RWPE2 (cell line): ENCODE results near the gene SH2D3C.
"Not testable (repeated sequence)": the region's sequence is repeated elsewhere in the genome, so short reads cannot be mapped to it uniquely, and the experiment has no call there.

Experiments
- ATAC-seq: fragments of 200-7000 bp; cut with Tn5 transposase; 3 replicates; pipeline ENCODE4 v1.9.1; 2021; ENCODE audit warnings: low read depth
- DNase-seq: peaks from one replicate; pipeline ENCODE4 v3.0.0-alpha.2; 2020; ENCODE audit warnings: low spot score
- H3K27ac ChIP-seq: fragments of 450-650 bp; 2 replicates; pipeline ENCODE4 v1.5.1; 2017; ENCODE audit warnings: mild to moderate bottlenecking; ENCODE audit not compliant: poor library complexity, severe bottlenecking
- H3K27me3 ChIP-seq: fragments of 250-450 bp; sonication (Bioruptor Pico); 2 replicates; pipeline ENCODE4 v1.5.1; 2021; ENCODE audit warnings: mild to moderate bottlenecking, moderate library complexity; ENCODE audit not compliant: insufficient read depth, poor library complexity, severe bottlenecking
- H3K36me3 ChIP-seq: fragments of 250-450 bp; sonication (Bioruptor Pico); 2 replicates; pipeline ENCODE4 v1.5.1; 2020; ENCODE audit warnings: low read depth, mild to moderate bottlenecking, moderate library complexity
- H3K4me1 ChIP-seq: fragments of 250-450 bp; sonication (Bioruptor Pico); 2 replicates; pipeline ENCODE4 v1.5.1; 2021; ENCODE audit warnings: mild to moderate bottlenecking, moderate library complexity; ENCODE audit not compliant: insufficient read depth, poor library complexity, severe bottlenecking
- H3K4me3 ChIP-seq: fragments of 250-450 bp; sonication (Bioruptor Pico); 2 replicates; pipeline ENCODE4 v1.5.1; 2021; ENCODE audit warnings: mild to moderate bottlenecking, moderate library complexity; ENCODE audit not compliant: severe bottlenecking
- H3K9me3 ChIP-seq: fragments of 250-450 bp; sonication (Bioruptor Pico); 2 replicates; pipeline ENCODE4 v1.5.1; 2021; ENCODE audit warnings: mild to moderate bottlenecking, moderate library complexity; ENCODE audit not compliant: severe bottlenecking
- CTCF ChIP-seq: fragments of 450-650 bp; IDR thresholded peaks from one replicate; pipeline ENCODE4 v1.5.1; 2017; ENCODE audit warnings: mild to moderate bottlenecking, moderate library complexity; ENCODE audit not compliant: poor library complexity, severe bottlenecking

The SH2D3C gene

GRCh38 chr9:127761061-127761460 lies 17.4 kb downstream of the SH2D3C start:
- ATAC-seq: no peak
- no peaks in the 10 kb centered on the region for H3K36me3 ChIP-seq
- DNase-seq: no peak
- TF ChIP-seq CTCF: no peak
- no peak overlapping the region for H3K4me3 ChIP-seq
- H3K27me3 ChIP-seq: peaks cover 3% of the 10 kb centered on the region
- no peaks in the 10 kb centered on the region for H3K9me3 ChIP-seq
- no peaks in the 10 kb centered on the region for H3K4me1 ChIP-seq
- H3K27ac ChIP-seq: no peak overlapping the region

GRCh38 chr9:127758843-127759242 lies 19.6 kb downstream of the SH2D3C start:
- Histone ChIP-seq H3K27me3 (peaks cover 23% of the 10 kb centered on the region), H3K36me3 (no peaks in the 10 kb centered on the region), H3K9me3 (no peaks in the 10 kb centered on the region), H3K4me3 (no peak overlapping the region), H3K27ac (no peak overlapping the region), H3K4me1 (no peaks in the 10 kb centered on the region)
- no peak for TF ChIP-seq CTCF
- no peak for DNase-seq
- ATAC-seq: no peak

GRCh38 chr9:127756776-127757175 lies 21.7 kb downstream of the SH2D3C start:
- DNase-seq, ATAC-seq, H3K9me3 ChIP-seq, H3K36me3 ChIP-seq, H3K4me1 ChIP-seq, H3K4me3 ChIP-seq, H3K27ac ChIP-seq: not testable (repeated sequence)
- H3K27me3 ChIP-seq: peaks cover 39% of the 10 kb centered on the region

GRCh38 chr9:127756233-127756632 lies 22.2 kb downstream of the SH2D3C start:
- no peaks in the 10 kb centered on the region for H3K36me3 ChIP-seq
- DNase-seq: no peak
- ATAC-seq: no peak
- no peak overlapping the region for H3K4me3 ChIP-seq
- H3K27me3 ChIP-seq: peaks cover 39% of the 10 kb centered on the region
- H3K27ac ChIP-seq: no peak overlapping the region
- H3K9me3 ChIP-seq: no peaks in the 10 kb centered on the region
- H3K4me1 ChIP-seq: no peaks in the 10 kb centered on the region
- no peak for TF ChIP-seq CTCF

GRCh38 chr9:127755061-127756060 lies 23.1 kb downstream of the SH2D3C start:
- no peak for DNase-seq

More at GRCh38 chr9:127755061-127756060, 23.1 kb downstream of the SH2D3C start:
- Histone ChIP-seq H3K4me3 (no peak overlapping the region), H3K9me3 (no peaks in the 10 kb centered on the region), H3K36me3 (no peaks in the 10 kb centered on the region), H3K27ac (no peak overlapping the region), H3K27me3 (peaks cover 39% of the 10 kb centered on the region), H3K4me1 (no peaks in the 10 kb centered on the region)
- TF ChIP-seq CTCF: no peak
- ATAC-seq: no peak
